DND-41 (cell line): ENCODE measurements around the gene INF2.

Source experiments
- ATAC-seq: fragments of 200-7000 bp; cut with Tn5 transposase; 3 replicates; pipeline ENCODE4 v1.9.1; 2021; ENCODE audit warnings: low read depth; ENCODE audit not compliant: insufficient read depth
- DNase-seq: peaks from one replicate; pipeline ENCODE4 v3.0.0-alpha.2; 2020
- H2AFZ ChIP-seq: 2 replicates; pipeline ENCODE4 v1.6.0; 2012; ENCODE audit warnings: low read depth, low read length
- H3K27ac ChIP-seq: 2 replicates; pipeline ENCODE4 v1.5.1; 2012; ENCODE audit warnings: low read length, inconsistent platforms
- H3K27me3 ChIP-seq: fragments of 200-600 bp; sonication (generic); 2 replicates; pipeline ENCODE4 v1.6.0; 2012; ENCODE audit warnings: low read length, mild to moderate bottlenecking, inconsistent platforms; ENCODE audit not compliant: insufficient read depth, poor library complexity
- H3K36me3 ChIP-seq: 2 replicates; pipeline ENCODE4 v1.5.1; 2012; ENCODE audit warnings: low read length, inconsistent platforms; ENCODE audit not compliant: insufficient read depth
- H3K4me1 ChIP-seq: 2 replicates; pipeline ENCODE4 v1.5.1; 2012; ENCODE audit warnings: mild to moderate bottlenecking, low read length; ENCODE audit not compliant: insufficient read depth
- H3K4me2 ChIP-seq: 2 replicates; pipeline ENCODE4 v1.6.0; 2012; ENCODE audit warnings: mild to moderate bottlenecking, moderate library complexity, low read length, inconsistent platforms; ENCODE audit not compliant: insufficient read depth
- H3K4me3 ChIP-seq, 2 experiments: fragments of 200-600 bp in 1 of 2; shearing (Covaris generic) in 1 of 2; 2 replicates each; pipeline ENCODE4 v1.5.1; 2012 to 2016; ENCODE audit warnings: inconsistent platforms in 2 of 2, low read length in 2 of 2, mild to moderate bottlenecking in 2 of 2, low read depth in 1 of 2, moderate library complexity in 1 of 2
- H3K79me2 ChIP-seq: 2 replicates; pipeline ENCODE4 v1.6.0; 2012; ENCODE audit warnings: low read length, inconsistent platforms; ENCODE audit not compliant: insufficient read depth
- H3K9ac ChIP-seq: 2 replicates; pipeline ENCODE4 v1.6.0; 2012; ENCODE audit warnings: low read depth, mild to moderate bottlenecking, inconsistent platforms, low read length, moderate library complexity
- H3K9me3 ChIP-seq: 2 replicates; pipeline ENCODE4 v1.5.1; 2012; ENCODE audit warnings: low read length, moderate library complexity, mild to moderate bottlenecking, inconsistent platforms; ENCODE audit not compliant: insufficient read depth, severe bottlenecking
- H4K20me1 ChIP-seq: 2 replicates; pipeline ENCODE4 v1.6.0; 2012; ENCODE audit warnings: low read length; ENCODE audit not compliant: insufficient read depth
- EZH2 ChIP-seq: IDR thresholded peaks from 3 replicates; pipeline ENCODE4 v1.6.1; 2012; ENCODE audit warnings: borderline replicate concordance, low read depth, mild to moderate bottlenecking, moderate library complexity, low read length, inconsistent platforms; ENCODE audit not compliant: severe bottlenecking
- TF ChIP-seq, protein P1 (sequence below): IDR thresholded peaks from 2 replicates; pipeline ENCODE4 v1.5.1; 2012; ENCODE audit warnings: borderline replicate concordance, low read length, moderate library complexity, mild to moderate bottlenecking; ENCODE audit not compliant: poor library complexity, severe bottlenecking; ENCODE audit errors: extremely low read depth

The INF2 gene

DNA sequence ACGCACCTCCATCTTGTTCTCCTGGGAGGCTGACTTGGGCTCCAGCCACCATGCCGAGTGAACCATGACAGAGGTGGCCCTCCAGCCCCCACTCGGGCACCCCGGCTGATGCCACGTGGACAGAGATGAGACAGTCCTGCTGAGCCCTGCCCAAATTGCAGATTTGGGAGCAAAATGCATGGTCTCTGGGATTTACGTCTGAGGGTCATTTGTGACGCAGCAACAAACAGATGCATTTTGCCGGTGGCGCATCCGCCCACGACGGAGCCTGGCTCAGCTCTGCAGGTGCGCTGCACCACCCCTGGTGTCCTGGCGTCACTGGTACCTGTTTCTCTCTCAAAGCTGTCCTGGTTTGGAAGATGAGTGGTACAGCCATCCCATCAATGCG, 31.1 kb upstream of the INF2 start:
- H3K4me2 ChIP-seq = no peak overlapping the region
- no peaks in the 10 kb centered on the region for H3K79me2 ChIP-seq
- H3K36me3 ChIP-seq = no peaks in the 10 kb centered on the region
- no peak for DNase-seq
- no peaks in the 10 kb centered on the region for H3K4me1 ChIP-seq
- no peak overlapping the region for H2AFZ ChIP-seq
- H3K4me3 ChIP-seq = no peak overlapping the region
- ATAC-seq = no peak
- no peaks in the 10 kb centered on the region for H3K27me3 ChIP-seq
- H3K27ac ChIP-seq = no peak overlapping the region
- TF ChIP-seq, protein P1, sequence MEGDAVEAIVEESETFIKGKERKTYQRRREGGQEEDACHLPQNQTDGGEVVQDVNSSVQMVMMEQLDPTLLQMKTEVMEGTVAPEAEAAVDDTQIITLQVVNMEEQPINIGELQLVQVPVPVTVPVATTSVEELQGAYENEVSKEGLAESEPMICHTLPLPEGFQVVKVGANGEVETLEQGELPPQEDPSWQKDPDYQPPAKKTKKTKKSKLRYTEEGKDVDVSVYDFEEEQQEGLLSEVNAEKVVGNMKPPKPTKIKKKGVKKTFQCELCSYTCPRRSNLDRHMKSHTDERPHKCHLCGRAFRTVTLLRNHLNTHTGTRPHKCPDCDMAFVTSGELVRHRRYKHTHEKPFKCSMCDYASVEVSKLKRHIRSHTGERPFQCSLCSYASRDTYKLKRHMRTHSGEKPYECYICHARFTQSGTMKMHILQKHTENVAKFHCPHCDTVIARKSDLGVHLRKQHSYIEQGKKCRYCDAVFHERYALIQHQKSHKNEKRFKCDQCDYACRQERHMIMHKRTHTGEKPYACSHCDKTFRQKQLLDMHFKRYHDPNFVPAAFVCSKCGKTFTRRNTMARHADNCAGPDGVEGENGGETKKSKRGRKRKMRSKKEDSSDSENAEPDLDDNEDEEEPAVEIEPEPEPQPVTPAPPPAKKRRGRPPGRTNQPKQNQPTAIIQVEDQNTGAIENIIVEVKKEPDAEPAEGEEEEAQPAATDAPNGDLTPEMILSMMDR = no peak
- TF ChIP-seq EZH2 = no peak
- no peaks in the 10 kb centered on the region for H4K20me1 ChIP-seq
- H3K9ac ChIP-seq = no peak overlapping the region
- peaks cover 9% of the 10 kb centered on the region for H3K9me3 ChIP-seq

DNA sequence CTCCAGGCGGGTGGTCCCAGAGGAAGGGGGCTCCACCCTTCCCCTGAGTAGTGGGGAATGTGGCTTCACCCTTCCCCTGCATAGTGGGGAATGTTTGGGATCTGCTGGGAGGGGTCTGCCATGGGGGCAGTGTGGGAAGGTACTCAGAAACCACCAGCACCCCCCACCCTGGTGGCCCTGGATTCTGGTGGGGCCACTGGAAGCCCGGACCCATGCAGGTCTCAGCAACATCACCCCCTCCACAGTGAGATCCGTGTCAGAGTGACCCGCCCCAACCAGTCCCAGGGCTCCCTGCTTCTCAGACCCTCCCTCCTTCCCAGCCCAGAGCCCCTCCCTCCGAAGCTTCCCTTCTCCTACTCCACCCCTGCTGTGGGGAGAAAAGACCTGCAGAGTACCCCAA, 30.3 kb upstream of the INF2 start:
- Histone ChIP-seq H3K4me1 (no peaks in the 10 kb centered on the region), H3K4me3 (no peak overlapping the region), H3K27me3 (no peaks in the 10 kb centered on the region), H3K9me3 (peaks cover 2% of the 10 kb centered on the region), H3K27ac (no peak overlapping the region), H3K79me2 (no peaks in the 10 kb centered on the region), H3K4me2 (no peak overlapping the region), H3K36me3 (no peaks in the 10 kb centered on the region), H2AFZ (no peak overlapping the region), H4K20me1 (no peaks in the 10 kb centered on the region), H3K9ac (no peak overlapping the region)
- DNase-seq (no peak), ATAC-seq (no peak)
- TF ChIP-seq, protein P1 = no peak
- TF ChIP-seq EZH2 = no peak

DNA sequence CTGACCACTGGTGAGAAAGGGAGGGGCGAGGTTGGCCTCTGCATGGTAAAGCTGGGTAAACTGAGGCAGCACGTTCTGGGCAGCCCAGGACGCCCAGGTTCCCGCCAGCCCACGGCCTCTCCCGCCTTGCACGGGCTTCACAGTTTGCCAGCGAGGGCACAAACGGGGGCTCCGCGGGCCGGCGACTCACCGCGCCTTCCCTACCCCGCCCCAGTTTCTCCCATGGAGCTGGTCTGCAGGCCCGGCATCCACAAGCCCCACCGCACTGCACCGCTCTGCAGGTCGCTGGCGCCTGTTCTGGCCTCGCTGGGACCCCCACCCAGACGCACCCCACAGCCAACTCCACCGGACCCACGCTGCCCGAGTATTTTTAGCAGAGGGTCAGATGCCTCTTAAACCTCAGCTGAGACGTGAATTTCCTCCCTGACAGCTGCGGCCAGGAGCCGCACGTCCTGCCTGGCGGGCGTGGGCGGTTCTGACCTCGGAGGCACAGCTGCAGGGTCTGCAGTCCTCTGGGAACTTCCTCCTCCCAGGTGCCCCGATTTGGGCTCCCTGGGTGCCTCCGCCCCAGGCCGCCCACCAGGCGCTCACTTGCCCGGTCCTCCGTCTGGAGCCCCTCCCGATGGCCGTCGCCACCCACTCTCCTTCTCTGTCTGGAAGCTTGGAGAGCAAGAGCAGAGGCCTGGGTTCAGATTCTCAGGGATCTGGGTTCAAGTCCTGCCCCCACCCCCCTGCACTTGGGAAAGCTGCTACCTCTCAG, 29.5 kb upstream of the INF2 start:
- H3K4me3 ChIP-seq = no peak overlapping the region
- no peak for ATAC-seq
- no peak overlapping the region for H3K9ac ChIP-seq
- no peaks in the 10 kb centered on the region for H3K79me2 ChIP-seq
- TF ChIP-seq EZH2 = no peak
- TF ChIP-seq, protein P1 = no peak
- H4K20me1 ChIP-seq = no peaks in the 10 kb centered on the region
- H3K4me1 ChIP-seq = no peaks in the 10 kb centered on the region
- H3K9me3 ChIP-seq = no peaks in the 10 kb centered on the region
- H3K4me2 ChIP-seq = no peak overlapping the region
- H3K27me3 ChIP-seq = no peaks in the 10 kb centered on the region
- no peaks in the 10 kb centered on the region for H3K36me3 ChIP-seq
- DNase-seq = no peak
- no peak overlapping the region for H3K27ac ChIP-seq
- H2AFZ ChIP-seq = no peak overlapping the region
